BE2C (cell line): ENCODE results near the gene GLI1. TPM values are rescaled to one million over a fixed set of nuclear protein-coding genes. Genes with fewer than 3 reads are reported as not detected.
"Not testable (repeated sequence)": the region's sequence is repeated elsewhere in the genome, so short reads cannot be mapped to it uniquely, and the experiment has no call there.

Experiments used
- DNase-seq: peaks from one replicate; pipeline ENCODE4 v3.0.0-alpha.2; 2020
- H3K27me3 ChIP-seq: fragments of 250-450 bp; sonication (Bioruptor Pico); 2 replicates; pipeline ENCODE4 v1.5.1; 2020; ENCODE audit warnings: mild to moderate bottlenecking
- H3K36me3 ChIP-seq: fragments of 250-450 bp; sonication (Bioruptor Pico); 2 replicates; pipeline ENCODE4 v1.5.1; 2020; ENCODE audit warnings: mild to moderate bottlenecking
- H3K4me1 ChIP-seq: fragments of 250-450 bp; sonication (Bioruptor Pico); 2 replicates; pipeline ENCODE4 v1.5.1; 2020
- H3K4me3 ChIP-seq: 2 replicates; pipeline ENCODE4 v1.5.1; 2011; ENCODE audit warnings: low read depth, low read length
- H3K9me3 ChIP-seq: fragments of 250-450 bp; sonication (Bioruptor Pico); 2 replicates; pipeline ENCODE4 v1.5.1; 2020
- polyA plus RNA-seq: library from polyadenylated mRNA; unstranded; fragments of >200 nt; gene quantifications from one replicate; pipeline ENCODE4 v1.2.1, GENCODE V29; 2012; ENCODE audit warnings: low read depth, missing spikeins; ENCODE audit not compliant: insufficient read length, insufficient read depth
- TF ChIP-seq, protein P1 (sequence below): IDR thresholded peaks from 2 replicates; pipeline ENCODE4 v1.5.1; 2012; ENCODE audit warnings: mild to moderate bottlenecking, low read depth, low read length

The GLI1 gene
- 1.5 TPM for polyA plus RNA-seq

DNA sequence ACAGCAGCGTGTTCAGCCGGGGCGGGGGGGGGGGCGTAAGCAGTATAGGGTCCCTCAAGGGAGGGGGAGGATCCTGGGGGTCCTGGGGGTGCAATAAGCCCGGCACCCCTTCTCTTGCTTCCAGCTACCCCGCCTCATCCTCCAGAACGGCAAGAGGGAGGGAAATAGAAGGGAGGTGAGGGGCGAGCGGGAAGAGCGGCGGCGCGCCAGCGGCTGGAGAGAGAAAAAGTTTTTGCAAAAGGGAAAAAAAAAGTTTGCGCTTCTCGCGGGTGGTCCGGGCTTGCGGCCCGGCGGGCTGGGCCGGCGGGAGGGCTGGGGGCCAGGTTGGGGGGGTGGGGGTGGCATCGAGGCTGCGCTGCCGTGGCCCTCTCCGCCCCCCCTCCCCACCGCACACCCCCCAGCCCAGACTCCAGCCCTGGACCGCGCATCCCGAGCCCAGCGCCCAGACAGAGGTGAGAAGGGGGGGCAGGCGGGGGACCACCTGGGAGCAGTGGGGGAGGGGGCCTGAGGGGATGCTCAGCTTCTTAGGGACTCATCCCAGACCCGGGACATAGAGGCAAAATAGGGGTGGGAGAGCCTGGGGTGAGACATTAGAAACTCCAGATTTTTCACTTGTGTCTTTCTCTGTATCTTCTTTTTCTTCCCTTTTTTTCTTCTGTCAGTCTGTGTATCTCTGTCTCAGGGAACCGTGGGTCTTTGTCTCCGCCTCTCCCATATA lies at the start of gene GLI1:
Gene GLI1, plus strand, starts transcription at position 36 of the 718 bp plus-strand sequence. CDS start 3,907 bp downstream, outside the sequence.
- Histone ChIP-seq H3K36me3 (no peaks in the 10 kb centered on the region), H3K4me3 (peak within 1 kb of the TSS; percentile 77), H3K27me3 (peaks cover 20% of the 10 kb centered on the region), H3K9me3 (no peaks in the 10 kb centered on the region), H3K4me1 (peaks cover 3% of the 10 kb centered on the region)
- peak; percentile 38 for DNase-seq
- TF ChIP-seq, protein P1, sequence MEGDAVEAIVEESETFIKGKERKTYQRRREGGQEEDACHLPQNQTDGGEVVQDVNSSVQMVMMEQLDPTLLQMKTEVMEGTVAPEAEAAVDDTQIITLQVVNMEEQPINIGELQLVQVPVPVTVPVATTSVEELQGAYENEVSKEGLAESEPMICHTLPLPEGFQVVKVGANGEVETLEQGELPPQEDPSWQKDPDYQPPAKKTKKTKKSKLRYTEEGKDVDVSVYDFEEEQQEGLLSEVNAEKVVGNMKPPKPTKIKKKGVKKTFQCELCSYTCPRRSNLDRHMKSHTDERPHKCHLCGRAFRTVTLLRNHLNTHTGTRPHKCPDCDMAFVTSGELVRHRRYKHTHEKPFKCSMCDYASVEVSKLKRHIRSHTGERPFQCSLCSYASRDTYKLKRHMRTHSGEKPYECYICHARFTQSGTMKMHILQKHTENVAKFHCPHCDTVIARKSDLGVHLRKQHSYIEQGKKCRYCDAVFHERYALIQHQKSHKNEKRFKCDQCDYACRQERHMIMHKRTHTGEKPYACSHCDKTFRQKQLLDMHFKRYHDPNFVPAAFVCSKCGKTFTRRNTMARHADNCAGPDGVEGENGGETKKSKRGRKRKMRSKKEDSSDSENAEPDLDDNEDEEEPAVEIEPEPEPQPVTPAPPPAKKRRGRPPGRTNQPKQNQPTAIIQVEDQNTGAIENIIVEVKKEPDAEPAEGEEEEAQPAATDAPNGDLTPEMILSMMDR: no peak

DNA sequence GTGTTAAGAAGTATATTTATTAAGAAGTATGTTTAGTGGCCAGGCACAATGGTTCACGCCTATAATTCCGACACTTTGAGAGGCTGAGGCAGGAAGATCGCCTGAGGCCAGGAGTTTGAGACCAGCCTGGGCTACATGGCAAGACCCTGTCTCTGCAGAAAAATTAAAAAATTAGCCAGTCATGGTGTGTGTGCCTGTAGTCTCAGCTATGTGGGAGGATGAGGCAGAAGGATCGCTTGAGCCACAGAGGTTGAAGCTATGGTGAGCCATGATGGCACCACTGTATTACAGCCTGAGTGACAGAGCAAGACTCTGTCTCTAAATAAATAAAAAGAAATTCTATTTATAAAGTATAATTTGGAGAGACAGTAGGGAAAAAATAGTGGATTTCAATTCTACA lies 49.1 kb upstream of the GLI1 start:
- Histone ChIP-seq H3K27me3 (no peaks in the 10 kb centered on the region), H3K4me1 (peaks cover 11% of the 10 kb centered on the region), H3K36me3 (no peaks in the 10 kb centered on the region; the same call in 1 of the 2 replicates), H3K4me3 (no peak overlapping the region), H3K9me3 (no peaks in the 10 kb centered on the region)
- DNase-seq: no peak
- TF ChIP-seq, protein P1: no peak

DNA sequence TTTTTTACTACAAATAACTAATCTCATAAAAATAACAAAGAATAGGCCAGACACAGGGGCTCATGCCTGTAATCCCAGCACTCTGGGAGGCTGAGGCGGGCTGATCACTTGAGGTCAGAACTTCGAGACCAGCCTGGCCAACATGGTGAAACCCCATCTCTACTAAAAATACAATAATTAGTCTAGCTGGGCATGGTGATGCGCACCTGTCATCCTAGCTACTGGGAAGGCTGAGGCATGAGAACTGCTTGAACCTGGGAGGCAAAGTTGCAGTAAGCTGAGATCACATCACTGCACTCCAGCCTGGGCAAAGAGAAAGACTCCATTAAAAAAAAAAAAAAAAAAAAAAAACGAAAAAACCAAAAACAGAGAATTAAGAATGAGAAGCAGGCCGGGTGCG lies 45.4 kb upstream of the GLI1 start:
- not testable (repeated sequence) for DNase-seq, H3K36me3 ChIP-seq, H3K9me3 ChIP-seq, H3K4me3 ChIP-seq, H3K27me3 ChIP-seq, H3K4me1 ChIP-seq

DNA sequence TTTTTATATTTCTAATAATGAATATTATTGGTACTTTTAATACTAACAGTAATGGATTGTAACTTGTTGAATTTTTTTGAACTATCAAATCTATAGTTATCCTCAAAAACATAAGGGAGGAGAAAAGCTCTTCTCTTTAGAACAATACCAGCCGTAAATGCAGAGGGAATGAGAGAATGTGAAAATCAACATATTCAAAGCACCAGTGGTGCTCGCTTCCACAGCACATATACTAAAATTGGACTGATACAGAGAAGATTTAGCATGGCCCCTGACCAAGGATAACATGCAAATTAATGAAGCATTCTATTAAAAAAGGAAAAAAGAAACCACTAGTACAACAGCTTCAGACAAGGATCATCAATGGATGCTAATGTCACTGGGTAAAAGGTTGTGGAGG lies 44.5 kb upstream of the GLI1 start:
- TF ChIP-seq, protein P1: no peak
- Histone ChIP-seq H3K4me3 (no peak overlapping the region), H3K27me3 (no peaks in the 10 kb centered on the region), H3K4me1 (no peaks in the 10 kb centered on the region; the same call in 1 of the 2 replicates), H3K36me3 (no peaks in the 10 kb centered on the region), H3K9me3 (no peaks in the 10 kb centered on the region)
- no peak for DNase-seq

DNA sequence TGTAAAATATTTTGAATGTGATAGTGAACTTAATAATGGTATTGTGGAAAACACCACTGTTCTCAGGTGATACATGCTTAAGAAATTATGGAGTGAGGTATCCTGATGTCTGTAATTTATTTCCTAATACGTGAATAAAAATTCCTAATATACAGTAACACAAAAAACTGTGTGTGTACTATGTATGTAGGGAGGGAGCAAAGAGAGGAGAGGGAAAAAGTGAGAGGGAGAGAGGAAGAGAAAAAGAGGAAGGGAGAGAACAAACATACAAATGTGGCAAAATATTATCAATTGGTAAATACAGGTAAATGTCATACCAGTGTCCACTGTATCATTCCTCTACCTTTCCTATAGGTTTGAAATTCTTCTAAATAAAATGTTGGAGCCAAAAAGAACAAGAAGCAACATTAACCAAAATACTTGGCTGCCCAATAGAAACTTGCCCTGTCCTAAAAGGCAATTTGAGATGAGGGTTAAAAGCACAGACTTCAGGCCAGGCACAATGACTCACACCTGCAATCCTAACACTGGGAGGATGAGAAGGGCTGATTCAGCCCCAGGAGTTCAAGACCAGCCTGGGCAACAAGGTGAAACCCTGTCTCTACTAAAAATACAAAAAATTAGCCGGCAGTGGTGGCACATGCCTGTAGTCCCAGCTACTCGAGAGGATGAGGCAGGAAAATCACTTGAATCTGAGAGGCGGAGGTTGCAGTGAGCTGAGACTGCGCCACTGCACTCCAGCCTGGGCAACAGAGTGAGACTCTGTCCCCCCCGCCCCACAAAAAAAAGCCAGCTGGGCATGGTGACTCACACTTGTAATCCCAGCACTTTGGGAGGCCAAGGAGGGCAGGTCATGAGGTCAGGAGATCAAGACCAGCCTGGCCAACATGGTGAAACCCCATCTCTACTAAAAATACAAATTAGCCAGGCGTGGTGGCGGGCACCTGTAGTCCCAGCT lies 43.3 kb upstream of the GLI1 start:
- H3K4me1 ChIP-seq: no peaks in the 10 kb centered on the region; the same call in 1 of the 2 replicates
- H3K9me3 ChIP-seq: no peaks in the 10 kb centered on the region
- TF ChIP-seq, protein P1: no peak
- no peaks in the 10 kb centered on the region for H3K27me3 ChIP-seq
- H3K4me3 ChIP-seq: no peak overlapping the region
- no peaks in the 10 kb centered on the region for H3K36me3 ChIP-seq
- no peak for DNase-seq

DNA sequence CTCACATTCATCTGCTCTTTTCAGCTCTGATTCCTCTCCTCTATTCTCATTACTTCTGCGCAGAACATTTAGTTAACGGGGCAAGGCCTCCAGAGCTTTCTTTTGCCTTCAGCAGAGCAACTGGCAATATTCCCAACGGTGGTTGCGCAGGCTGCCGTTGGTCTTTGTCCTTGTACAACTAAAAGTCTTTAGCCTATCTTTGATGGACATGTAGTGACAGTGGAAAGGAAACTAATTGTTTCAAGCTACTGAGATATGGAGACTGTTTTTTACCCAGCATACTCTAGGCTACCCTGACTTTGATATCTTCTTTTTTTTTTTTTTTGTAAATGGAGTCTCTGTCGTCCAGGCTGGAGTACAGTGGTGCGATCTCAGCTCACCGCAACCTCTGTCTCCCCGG lies 41.3 kb upstream of the GLI1 start:
- H3K36me3 ChIP-seq: no peaks in the 10 kb centered on the region
- no peak overlapping the region for H3K4me3 ChIP-seq
- TF ChIP-seq, protein P1: no peak
- H3K9me3 ChIP-seq: no peaks in the 10 kb centered on the region
- no peak for DNase-seq
- no peaks in the 10 kb centered on the region for H3K27me3 ChIP-seq
- H3K4me1 ChIP-seq: no peaks in the 10 kb centered on the region; the same call in 1 of the 2 replicates
